B cell (primary cell): ENCODE measurements around the gene TP53. TPM values are rescaled to one million over a fixed set of nuclear protein-coding genes. Genes with fewer than 3 reads are reported as not detected.

Experiments used
- ATAC-seq: fragments of 200-7000 bp; cut with Tn5 transposase; one replicate; pipeline ENCODE4 v1.10.0; 2021; ENCODE audit warnings: low read depth, mild to moderate bottlenecking, moderate number of reproducible peaks, moderate library complexity
- CTCF ChIA-PET: fragments of 350-600 bp; sonication (Branson Sonifier 250); formaldehyde crosslinking; loops from one replicate; lab custom pipeline; 2021; ENCODE audit warnings: antibody characterized with exemption, inconsistent platforms; lab: Charles Lee
- POLR2A ChIA-PET: fragments of 350-600 bp; sonication (Branson Sonifier 250); formaldehyde crosslinking; loops from one replicate; lab custom pipeline; 2021; ENCODE audit warnings: antibody characterized with exemption; lab: Charles Lee
- DNase-seq: peaks from one replicate; pipeline ENCODE4 v3.0.0; 2013
- H2AFZ ChIP-seq: 2 replicates; pipeline ENCODE4 v1.6.1; 2012; ENCODE audit warnings: mild to moderate bottlenecking, low read depth, low read length; ENCODE audit not compliant: insufficient read depth, poor library complexity, severe bottlenecking
- H3K27ac ChIP-seq, 2 donors: 1 replicate in 1 of 2; 2 replicates in 1 of 2; pipeline ENCODE4 v1.5.1; 2012 to 2013; ENCODE audit warnings: low read length in 2 of 2, mild to moderate bottlenecking in 2 of 2, moderate library complexity in 1 of 2
- H3K27me3 ChIP-seq, 4 experiments: fragments of 200-600 bp in 1 of 4; sonication (generic) in 1 of 4; replicated peaks in 1 of 4; 1 replicate in 2 of 4; 2 replicates in 2 of 4; pipeline versions ENCODE4 v1.6.1 to v1.7.0; 2013 to 2016; ENCODE audit warnings: low read length in 3 of 4, mild to moderate bottlenecking in 2 of 4, mixed read lengths in 1 of 4, moderate library complexity in 1 of 4; ENCODE audit not compliant: insufficient read depth in 4 of 4, control insufficient read depth in 3 of 4; ENCODE audit errors: control extremely low read depth in 1 of 4
- H3K36me3 ChIP-seq, 2 experiments: replicated peaks in 1 of 2; 1 replicate in 1 of 2; 2 replicates in 1 of 2; pipeline versions ENCODE4 v1.6.1 to v1.7.1; 2013; ENCODE audit warnings: low read length in 1 of 2; ENCODE audit not compliant: insufficient read depth in 2 of 2, control insufficient read depth in 1 of 2; ENCODE audit errors: control extremely low read depth in 1 of 2, extremely low read depth in 1 of 2
- H3K4me1 ChIP-seq, 2 donors: fragments of 200-600 bp in 1 of 2; sonication (generic) in 1 of 2; 1 replicate in 1 of 2; 2 replicates in 1 of 2; pipeline versions ENCODE4 v1.5.1 to v1.6.1; 2013 to 2017; ENCODE audit warnings: low read length in 2 of 2; ENCODE audit not compliant: control insufficient read depth in 2 of 2, insufficient read depth in 2 of 2
- H3K4me2 ChIP-seq: replicated peaks from 2 replicates; pipeline ENCODE3; 2012; ENCODE audit warnings: mild to moderate bottlenecking, low read depth, low read length; ENCODE audit not compliant: poor library complexity, severe bottlenecking
- H3K4me3 ChIP-seq, 5 experiments: fragments of 200-600 bp in 1 of 5; sonication (generic) in 1 of 5; 1 replicate in 3 of 5; 2 replicates in 2 of 5; pipeline versions ENCODE4 v1.5.1 to v1.7.0; 2011 to 2016; ENCODE audit warnings: low read length in 4 of 5, mild to moderate bottlenecking in 4 of 5, low read depth in 2 of 5, control low read depth in 1 of 5, moderate library complexity in 1 of 5; ENCODE audit not compliant: insufficient read depth in 1 of 5; ENCODE audit errors: control extremely low read depth in 1 of 5, extremely low read depth in 1 of 5
- H3K79me2 ChIP-seq: fragments of 200-600 bp; sonication (generic); one replicate; pipeline ENCODE4 v1.6.0; 2016; ENCODE audit warnings: low read length; ENCODE audit not compliant: control insufficient read depth, insufficient read depth
- H3K9ac ChIP-seq: fragments of 200-600 bp; sonication (generic); 2 replicates; pipeline ENCODE4 v1.6.1; 2017; ENCODE audit warnings: mild to moderate bottlenecking, low read length, moderate library complexity
- H3K9me3 ChIP-seq, 3 donors: one replicate each; pipeline versions ENCODE4 v1.6.1 to v1.7.1; 2013; ENCODE audit warnings: low read length in 2 of 3; ENCODE audit not compliant: control insufficient read depth in 2 of 3, insufficient read depth in 1 of 3; ENCODE audit errors: control extremely low read depth in 1 of 3
- H4K20me1 ChIP-seq: 2 replicates; pipeline ENCODE4 v1.6.0; 2012; ENCODE audit warnings: mild to moderate bottlenecking, low read length; ENCODE audit not compliant: insufficient read depth, control insufficient read depth, poor library complexity, severe bottlenecking
- H3K27ac Mint-ChIP-seq: one replicate; pipeline ENCODE4 v1.8.0; 2021; ENCODE audit warnings: mixed read lengths
- H3K27me3 Mint-ChIP-seq: one replicate; pipeline ENCODE4 v1.8.0; 2021; ENCODE audit warnings: mixed read lengths
- H3K4me1 Mint-ChIP-seq: one replicate; pipeline ENCODE4 v1.8.0; 2021; ENCODE audit warnings: mixed read lengths
- H3K4me3 Mint-ChIP-seq: one replicate; pipeline ENCODE4 v1.8.0; 2021; ENCODE audit warnings: mixed read lengths
- H3K9me3 Mint-ChIP-seq: one replicate; pipeline ENCODE4 v1.8.0; 2022; ENCODE audit warnings: mixed read lengths; ENCODE audit not compliant: insufficient read depth
- EZH2 ChIP-seq: IDR thresholded peaks from 2 replicates; pipeline ENCODE4 v1.6.1; 2012; ENCODE audit warnings: borderline replicate concordance, low read depth, mild to moderate bottlenecking, moderate library complexity, low read length; ENCODE audit not compliant: insufficient read depth, poor library complexity, severe bottlenecking
- WGBS: methylation state at CpG from one replicate; pipeline ENCODE4 v1.1.5; 2013; ENCODE audit warnings: missing lambda C conversion rate; ENCODE audit not compliant: insufficient coverage; 5-methylcytosine and 5-hydroxymethylcytosine counted together
- intact Hi-C: fragments of 100-400 bp; cut with micrococcal nuclease; formaldehyde crosslinking; loops from one replicate; pipeline ENCODE4 v1.10.0; 2022
- polyA plus RNA-seq: library from polyadenylated mRNA; depleted of rRNA; stranded (reverse); fragments of >200 nt; gene quantifications from 2 replicates; pipeline ENCODE4 v1.2.3, GENCODE V29; 2012
- total RNA-seq, 2 donors: library from RNA; stranded (reverse); fragments of 120-200 nt in 1 of 2; gene quantifications; 1 replicate in 1 of 2; 2 replicates in 1 of 2; pipeline versions ENCODE4 v1.2.3 to v1.2.4, GENCODE V29; 2013 to 2022
- TF ChIP-seq, protein P1 (sequence below): fragments of 200-600 bp; IDR thresholded peaks from one replicate; pipeline ENCODE4 v1.8.0; 2022; ENCODE audit warnings: antibody characterized with exemption, mild to moderate bottlenecking

Gene TP53
- total and polyA plus RNA-seq, 2 donors (not counting 1 experiment from before 2014, with no cell fraction given): 76.1 to 89.9 TPM

DNA sequence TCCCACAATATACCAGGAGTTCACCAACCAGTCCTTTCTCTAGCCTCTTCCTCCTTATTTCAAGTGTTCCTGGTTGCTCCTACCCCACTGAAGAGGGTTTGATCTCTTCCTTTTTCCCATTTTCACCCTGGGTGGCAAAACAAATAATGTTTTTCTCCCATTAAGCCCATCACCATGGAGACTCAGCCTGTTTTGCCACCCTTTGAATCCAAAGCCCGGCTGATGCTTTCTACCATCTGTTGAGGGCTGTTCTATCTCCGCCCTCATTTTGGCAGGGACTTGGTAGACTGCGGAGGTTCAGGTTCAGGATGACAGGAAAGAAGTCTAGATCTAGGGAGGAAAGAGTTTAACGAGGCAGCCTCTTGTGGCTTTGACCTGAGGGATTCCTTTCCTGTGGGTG, 32.8 kb upstream of the TP53 start:
- no peak for ATAC-seq
- POLR2A ChIA-PET: no interaction called here
- intact Hi-C loops: no loop called here
- H3K36me3 ChIP-seq: no peaks in the 10 kb centered on the region
- H3K9ac ChIP-seq: no peak overlapping the region
- Mint-ChIP-seq H3K27ac (no peak overlapping the region), H3K9me3 (no peaks in the 10 kb centered on the region), H3K4me1 (peaks cover 24% of the 10 kb centered on the region), H3K4me3 (no peak overlapping the region), H3K27me3 (peaks cover 66% of the 10 kb centered on the region)
- peaks cover 0 to 3% (median 0%) of the 10 kb centered on the region in 3 donors for H3K9me3 ChIP-seq
- H3K4me2 ChIP-seq: no peak overlapping the region
- no peaks in the 10 kb centered on the region for H3K79me2 ChIP-seq
- no peaks in the 10 kb centered on the region for H4K20me1 ChIP-seq
- DNase-seq: no peak
- H2AFZ ChIP-seq: no peak overlapping the region
- H3K27me3 ChIP-seq: peaks cover 0 to 62% (median 40%) of the 10 kb centered on the region in 4 experiments
- H3K4me1 ChIP-seq: peaks cover 20 to 26% of the 10 kb centered on the region in 2 donors
- WGBS: 73% methylated on average over 4 of the region's 4 CpGs
- H3K27ac ChIP-seq: no peak overlapping the region
- no peak overlapping the region for H3K4me3 ChIP-seq
- CTCF ChIA-PET: interaction anchor here (1.6 kb wide), 1 partner anchor 24 kb away, joined by 6 read pairs; no protein-coding TSS in a partner anchor
- TF ChIP-seq EZH2: no peak
- TF ChIP-seq, protein P1, sequence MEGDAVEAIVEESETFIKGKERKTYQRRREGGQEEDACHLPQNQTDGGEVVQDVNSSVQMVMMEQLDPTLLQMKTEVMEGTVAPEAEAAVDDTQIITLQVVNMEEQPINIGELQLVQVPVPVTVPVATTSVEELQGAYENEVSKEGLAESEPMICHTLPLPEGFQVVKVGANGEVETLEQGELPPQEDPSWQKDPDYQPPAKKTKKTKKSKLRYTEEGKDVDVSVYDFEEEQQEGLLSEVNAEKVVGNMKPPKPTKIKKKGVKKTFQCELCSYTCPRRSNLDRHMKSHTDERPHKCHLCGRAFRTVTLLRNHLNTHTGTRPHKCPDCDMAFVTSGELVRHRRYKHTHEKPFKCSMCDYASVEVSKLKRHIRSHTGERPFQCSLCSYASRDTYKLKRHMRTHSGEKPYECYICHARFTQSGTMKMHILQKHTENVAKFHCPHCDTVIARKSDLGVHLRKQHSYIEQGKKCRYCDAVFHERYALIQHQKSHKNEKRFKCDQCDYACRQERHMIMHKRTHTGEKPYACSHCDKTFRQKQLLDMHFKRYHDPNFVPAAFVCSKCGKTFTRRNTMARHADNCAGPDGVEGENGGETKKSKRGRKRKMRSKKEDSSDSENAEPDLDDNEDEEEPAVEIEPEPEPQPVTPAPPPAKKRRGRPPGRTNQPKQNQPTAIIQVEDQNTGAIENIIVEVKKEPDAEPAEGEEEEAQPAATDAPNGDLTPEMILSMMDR: no peak

- POLR2A ChIA-PET: no interaction called here
Observed at GRCh38 chr17:7719661-7720060, 32.4 kb upstream of the TP53 start.

More at GRCh38 chr17:7719661-7720060, 32.4 kb upstream of the TP53 start:
- H3K27me3 ChIP-seq: peaks cover 0 to 66% (median 41%) of the 10 kb centered on the region in 4 experiments
- no peak for ATAC-seq
- Mint-ChIP-seq H3K27me3 (peaks cover 69% of the 10 kb centered on the region), H3K27ac (no peak overlapping the region), H3K9me3 (no peaks in the 10 kb centered on the region), H3K4me1 (peaks cover 24% of the 10 kb centered on the region), H3K4me3 (no peak overlapping the region)
- no peaks in the 10 kb centered on the region for H3K36me3 ChIP-seq
- H3K9me3 ChIP-seq: peaks cover 0 to 3% (median 0%) of the 10 kb centered on the region in 3 donors
- H3K79me2 ChIP-seq: no peaks in the 10 kb centered on the region
- H2AFZ ChIP-seq: no peak overlapping the region
- H3K4me1 ChIP-seq: peaks cover 20 to 26% of the 10 kb centered on the region in 2 donors
- H3K27ac ChIP-seq: no peak overlapping the region
- no peaks in the 10 kb centered on the region for H4K20me1 ChIP-seq
- DNase-seq: no peak
- intact Hi-C loops: no loop called here
- H3K4me2 ChIP-seq: no peak overlapping the region
- H3K9ac ChIP-seq: no peak overlapping the region
- CTCF ChIA-PET: no interaction called here
- no peak overlapping the region for H3K4me3 ChIP-seq
- 93% methylated on average over 9 of the region's 9 CpGs for WGBS
- TF ChIP-seq EZH2: no peak
